Measurements from ENCODE around the gene APOE. TPM values are rescaled to one million over a fixed set of nuclear protein-coding genes. Genes with fewer than 3 reads are reported as not detected.

APOE gene
- total RNA-seq, 1 experiment from 2014 or later = 530 TPM

DNA sequence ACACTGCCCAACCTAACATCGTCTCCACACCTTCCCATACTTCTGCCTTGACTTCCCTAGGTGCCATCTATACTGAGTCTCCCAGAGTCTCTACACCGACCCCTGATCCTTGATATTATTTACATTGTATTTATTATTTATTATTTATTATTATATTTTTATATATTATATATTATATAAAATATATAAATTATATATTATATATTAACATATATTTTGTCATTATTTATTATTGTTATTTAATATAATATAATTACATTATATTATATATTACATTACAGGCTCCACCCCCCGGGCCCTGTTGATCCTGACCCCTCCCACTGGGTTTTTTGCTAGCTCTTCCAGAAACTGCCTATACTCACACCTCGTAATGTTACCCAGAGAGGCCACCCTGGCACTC, 32.9 kb upstream of the APOE start:
- no peak overlapping the region for H2BK120ac ChIP-seq (ENCODE audit: low read depth, low read length, poor library complexity, severe bottlenecking)
- H3K27ac ChIP-seq (ENCODE audit: insufficient read length, low read depth, low read length) = no peak overlapping the region
- Mint-ChIP-seq H3K9me3 (no peaks in the 10 kb centered on the region), H3K27me3 (ENCODE audit: low read depth) (no peaks in the 10 kb centered on the region), H3K4me3 (no peak overlapping the region), H3K4me1 (peaks cover 3 to 21% of the 10 kb centered on the region in 2 experiments; a peak in 3 of 4 replicates), H3K36me3 (ENCODE audit: insufficient read depth in 1 of 3, low read depth in 3 of 3) (peaks cover 51 to 86% (median 85%) of the 10 kb centered on the region in 3 experiments), H3K27ac (no peak overlapping the region)
- WGBS (ENCODE audit: extremely low coverage, insufficient read length, low lambda C conversion rate) = no CpG with 5 or more reads among the region's 4 CpGs
- no peak overlapping the region for H3K18ac ChIP-seq (ENCODE audit: insufficient read length, low read depth, low read length)
- TF ChIP-seq, protein P1, sequence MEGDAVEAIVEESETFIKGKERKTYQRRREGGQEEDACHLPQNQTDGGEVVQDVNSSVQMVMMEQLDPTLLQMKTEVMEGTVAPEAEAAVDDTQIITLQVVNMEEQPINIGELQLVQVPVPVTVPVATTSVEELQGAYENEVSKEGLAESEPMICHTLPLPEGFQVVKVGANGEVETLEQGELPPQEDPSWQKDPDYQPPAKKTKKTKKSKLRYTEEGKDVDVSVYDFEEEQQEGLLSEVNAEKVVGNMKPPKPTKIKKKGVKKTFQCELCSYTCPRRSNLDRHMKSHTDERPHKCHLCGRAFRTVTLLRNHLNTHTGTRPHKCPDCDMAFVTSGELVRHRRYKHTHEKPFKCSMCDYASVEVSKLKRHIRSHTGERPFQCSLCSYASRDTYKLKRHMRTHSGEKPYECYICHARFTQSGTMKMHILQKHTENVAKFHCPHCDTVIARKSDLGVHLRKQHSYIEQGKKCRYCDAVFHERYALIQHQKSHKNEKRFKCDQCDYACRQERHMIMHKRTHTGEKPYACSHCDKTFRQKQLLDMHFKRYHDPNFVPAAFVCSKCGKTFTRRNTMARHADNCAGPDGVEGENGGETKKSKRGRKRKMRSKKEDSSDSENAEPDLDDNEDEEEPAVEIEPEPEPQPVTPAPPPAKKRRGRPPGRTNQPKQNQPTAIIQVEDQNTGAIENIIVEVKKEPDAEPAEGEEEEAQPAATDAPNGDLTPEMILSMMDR (conservative IDR thresholded peaks at IDR 0.05) = no peak
- no peak overlapping the region for H3K4me2 ChIP-seq (ENCODE audit: insufficient read depth, insufficient read length, low read length)
- H3K79me2 ChIP-seq (ENCODE audit: insufficient read depth, low read length) = no peaks in the 10 kb centered on the region
- no peaks in the 10 kb centered on the region for H3K27me3 ChIP-seq (ENCODE audit: insufficient read depth, low read length)
- no peaks in the 10 kb centered on the region for H3K4me1 ChIP-seq (ENCODE audit: insufficient read depth, low read length)
- no peak overlapping the region for H2BK20ac ChIP-seq (ENCODE audit: low read depth, low read length, poor library complexity, severe bottlenecking)
- H2BK15ac ChIP-seq (ENCODE audit: low read depth, low read length) = no peak overlapping the region
- H3K79me1 ChIP-seq (ENCODE audit: insufficient read depth, low read depth, low read length, poor library complexity, severe bottlenecking) = peaks cover 3% of the 10 kb centered on the region
- H3K23me2 ChIP-seq (ENCODE audit: insufficient read length, low read depth, low read length, poor library complexity, severe bottlenecking) = no peaks in the 10 kb centered on the region
- no peaks in the 10 kb centered on the region for H3K9me3 ChIP-seq (ENCODE audit: control insufficient read depth, low read depth, low read length)
- no peaks in the 10 kb centered on the region for H4K20me1 ChIP-seq (ENCODE audit: control insufficient read depth, insufficient read depth, insufficient read length)
- no peak overlapping the region for H2BK5ac ChIP-seq (ENCODE audit: insufficient read length, low read length)
- no peak overlapping the region for H4K8ac ChIP-seq (replicated peaks; ENCODE audit: insufficient read length, low read depth, low read length)
- no peak overlapping the region for H4K5ac ChIP-seq (ENCODE audit: insufficient read length, low read depth, low read length)
- H2AFZ ChIP-seq (ENCODE audit: low read length) = no peak overlapping the region
- no peak overlapping the region for H3K4ac ChIP-seq (ENCODE audit: low read depth, low read length)
- no peak overlapping the region for H3T11ph ChIP-seq (ENCODE audit: low read length)
- no peak overlapping the region for H2AK5ac ChIP-seq (ENCODE audit: insufficient read length, low read length)
- no peak overlapping the region for H3K56ac ChIP-seq (ENCODE audit: insufficient read length, low read depth, low read length)
- no peak for DNase-seq
- H3K9ac ChIP-seq (ENCODE audit: extremely low read depth, insufficient read length, low read length) = no peak overlapping the region
- H3K23ac ChIP-seq (ENCODE audit: insufficient read length, low read depth, low read length) = no peak overlapping the region
- no peak overlapping the region for H3K14ac ChIP-seq (ENCODE audit: insufficient read depth, low read length)
- H2BK12ac ChIP-seq (ENCODE audit: insufficient read length, low read depth, low read length) = no peak overlapping the region
- H4K91ac ChIP-seq (ENCODE audit: insufficient read length, low read depth, low read length) = no peak overlapping the region
